ENCODE data around the gene C1orf116. TPM values are rescaled to one million over a fixed set of nuclear protein-coding genes. Genes with fewer than 3 reads are reported as not detected.

The C1orf116 gene
- total RNA-seq, 1 experiment from 2014 or later = 8.7 TPM

DNA sequence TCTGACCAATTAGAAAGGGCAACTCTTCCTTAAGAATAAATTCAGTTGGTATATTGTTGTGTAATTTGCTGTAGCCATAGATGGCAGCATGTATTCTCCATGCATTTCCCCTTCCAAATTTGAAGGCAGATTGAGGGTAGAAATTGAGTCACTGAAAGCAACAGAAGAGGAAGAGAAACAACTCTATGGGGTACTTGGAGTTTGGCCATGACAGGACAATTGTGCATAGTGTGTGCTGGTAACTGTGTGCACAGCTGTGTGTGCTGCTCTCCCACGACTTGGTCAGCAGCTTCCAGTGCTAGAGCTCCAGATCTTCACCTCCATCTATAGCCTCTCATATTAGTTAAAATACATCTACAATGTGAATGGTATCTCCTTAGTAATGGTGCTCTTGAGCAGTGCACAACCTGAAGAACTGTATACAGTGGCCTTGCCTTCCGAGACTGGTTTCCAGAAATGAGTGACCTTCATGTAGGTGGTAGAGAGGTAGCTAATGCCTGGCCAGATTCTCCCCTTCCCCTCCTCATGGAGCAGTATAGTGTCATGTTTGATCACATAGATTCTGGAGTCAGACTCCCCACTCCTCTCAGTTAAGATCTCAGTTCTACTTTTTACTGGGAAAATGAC is 61.4 kb downstream of the C1orf116 start:
- Mint-ChIP-seq H3K27ac (ENCODE audit: unreplicated experiment) (no peak overlapping the region), H3K4me1 (ENCODE audit: low read depth, unreplicated experiment) (peaks cover 14% of the 10 kb centered on the region), H3K27me3 (ENCODE audit: insufficient read depth, unreplicated experiment) (no peaks in the 10 kb centered on the region), H3K4me3 (ENCODE audit: unreplicated experiment) (no peak overlapping the region), H3K9me3 (ENCODE audit: unreplicated experiment) (no peaks in the 10 kb centered on the region), H3K36me3 (ENCODE audit: insufficient read depth, unreplicated experiment) (no peaks in the 10 kb centered on the region)
- TF ChIP-seq CTCF (IDR thresholded peaks at IDR 0.05; ENCODE audit: insufficient read depth in 1 of 2, low read depth in 1 of 2, low read length in 1 of 2, severe bottlenecking in 1 of 2, unreplicated experiment in 1 of 2) = no peak
- H3K27me3 ChIP-seq (replicated peaks; ENCODE audit: control insufficient read depth, insufficient read depth, low read length) = no peaks in the 10 kb centered on the region
- BruUV-seq (replicated peaks) = no TSS peak
- peaks cover 41% of the 10 kb centered on the region for H3K4me1 ChIP-seq
- DNase-seq = no peak
- no peaks in the 10 kb centered on the region for H3K9me3 ChIP-seq
- no peak overlapping the region for H3K4me3 ChIP-seq (ENCODE audit: low read depth, low read length)
- intact Hi-C loops (cut with micrococcal nuclease; ENCODE audit: unreplicated experiment) = no loop called here
- ChIA-PET POLR2A (no interaction called here), CTCF (no interaction called here)
- H3K36me3 ChIP-seq (ENCODE audit: control insufficient read depth, insufficient read depth, low read length) = no peaks in the 10 kb centered on the region

GRCh38 chr1:206970446-206970845 is 62.1 kb downstream of the C1orf116 start, which contains the start of gene FCAMR:
FCAMR (minus strand) TSS chr1:206970460; CDS start chr1:206970125, 335 bp downstream.
- no peak within 1 kb of the TSS for H3K4me3 Mint-ChIP-seq (ENCODE audit: unreplicated experiment)
- Histone ChIP-seq H3K36me3 (ENCODE audit: control insufficient read depth, insufficient read depth, low read length) (no peaks in the 10 kb centered on the region), H3K27me3 (replicated peaks; ENCODE audit: control insufficient read depth, insufficient read depth, low read length) (no peaks in the 10 kb centered on the region), H3K4me3 (ENCODE audit: low read depth, low read length) (no peak within 1 kb of the TSS), H3K4me1 (peaks cover 41% of the 10 kb centered on the region), H3K9me3 (no peaks in the 10 kb centered on the region)
- TF ChIP-seq CTCF (IDR thresholded peaks at IDR 0.05; ENCODE audit: insufficient read depth in 1 of 2, low read depth in 1 of 2, low read length in 1 of 2, severe bottlenecking in 1 of 2, unreplicated experiment in 1 of 2) = no peak
- intact Hi-C loops (cut with micrococcal nuclease; ENCODE audit: unreplicated experiment) = no loop called here
- ChIA-PET POLR2A (no interaction called here), CTCF (no interaction called here)
- no TSS peak for BruUV-seq (replicated peaks)
- no peak for DNase-seq
- no peaks in the 10 kb centered on the region for H3K36me3 Mint-ChIP-seq (ENCODE audit: insufficient read depth, unreplicated experiment)
- no peaks in the 10 kb centered on the region for H3K27me3 Mint-ChIP-seq (ENCODE audit: insufficient read depth, unreplicated experiment)
- H3K4me1 Mint-ChIP-seq (ENCODE audit: low read depth, unreplicated experiment) = peaks cover 14% of the 10 kb centered on the region
- no peak within 1 kb of the TSS for H3K27ac Mint-ChIP-seq (ENCODE audit: unreplicated experiment)
- H3K9me3 Mint-ChIP-seq (ENCODE audit: unreplicated experiment) = no peaks in the 10 kb centered on the region

- DNase-seq = peak; percentile 66 to 84
- Mint-ChIP-seq H3K27ac (ENCODE audit: unreplicated experiment) (no peak overlapping the region), H3K4me1 (ENCODE audit: low read depth, unreplicated experiment) (peaks cover 14% of the 10 kb centered on the region), H3K27me3 (ENCODE audit: insufficient read depth, unreplicated experiment) (no peaks in the 10 kb centered on the region), H3K9me3 (ENCODE audit: unreplicated experiment) (no peaks in the 10 kb centered on the region), H3K36me3 (ENCODE audit: insufficient read depth, unreplicated experiment) (no peaks in the 10 kb centered on the region), H3K4me3 (ENCODE audit: unreplicated experiment) (no peak overlapping the region)
- no peak for TF ChIP-seq CTCF (IDR thresholded peaks at IDR 0.05; ENCODE audit: insufficient read depth in 1 of 2, low read depth in 1 of 2, low read length in 1 of 2, severe bottlenecking in 1 of 2, unreplicated experiment in 1 of 2)
- no peak overlapping the region for H3K4me3 ChIP-seq (ENCODE audit: low read depth, low read length)
- H3K27me3 ChIP-seq (replicated peaks; ENCODE audit: control insufficient read depth, insufficient read depth, low read length) = no peaks in the 10 kb centered on the region
- no peaks in the 10 kb centered on the region for H3K36me3 ChIP-seq (ENCODE audit: control insufficient read depth, insufficient read depth, low read length)
- H3K4me1 ChIP-seq = peaks cover 41% of the 10 kb centered on the region
- intact Hi-C loops (cut with micrococcal nuclease; ENCODE audit: unreplicated experiment) = loop anchor here (2.0 kb wide), 2 partner anchors 16 to 34 kb away; no protein-coding TSS in a partner anchor
- no peaks in the 10 kb centered on the region for H3K9me3 ChIP-seq
- POLR2A ChIA-PET = no interaction called here
- BruUV-seq (replicated peaks) = no TSS peak
- CTCF ChIA-PET = interaction anchor here (0.6 to 1.6 kb wide), 3 partner anchors 33 to 433 kb away, joined by 4 to 7 read pairs (median 4); no protein-coding TSS in a partner anchor
These were observed 63.5 kb downstream of the C1orf116 start for GRCh38 chr1:206969090-206969489.

Other genes starting within 250 kb of the C1orf116 start
- gene IL20, start 167.1 kb downstream of the C1orf116 start, total RNA-seq (2022) = not detected in 2 replicates
- gene IL24, start 135.3 kb downstream of the C1orf116 start, total RNA-seq (2022) = not detected in 2 replicates
- gene FCMR, start 110.8 kb downstream of the C1orf116 start, total RNA-seq (2022) = not detected in 2 replicates
- gene PIGR, start 86.3 kb downstream of the C1orf116 start, total RNA-seq (2022) = not detected in 2 replicates
- gene FCAMR, start 62.3 kb downstream of the C1orf116 start, total RNA-seq (2022) = 0.18 TPM in 1 of 2 replicates, not detected in the other
- 11.8 and 11.9 TPM in 2 replicates for gene YOD1, start 18.5 kb upstream of the C1orf116 start, total RNA-seq (2022)
- 36.4 and 38.9 TPM in 2 replicates for gene PFKFB2, start 20.5 kb upstream of the C1orf116 start, total RNA-seq (2022)
- gene C4BPB, start 56.1 kb upstream of the C1orf116 start, total RNA-seq (2022) = 93.0 and 99.8 TPM in 2 replicates
- 10.6 and 12.7 TPM in 2 replicates for gene C4BPA, start 71.5 kb upstream of the C1orf116 start, total RNA-seq (2022)